OCI-LY1 (cell line): ENCODE results near the gene NUDT16.

Experiments used
- EZH2 ChIP-seq: fragments of 200-600 bp; sonication (generic), shearing (Covaris generic); IDR thresholded peaks from 2 replicates; pipeline ENCODE4 v1.8.0; 2017; ENCODE audit warnings: borderline replicate concordance, mixed run types, mild to moderate bottlenecking, antibody characterized with exemption, low read length, moderate library complexity, mixed read lengths
- TF ChIP-seq, protein P1 (sequence below): fragments of 200-600 bp; sonication (generic), shearing (Covaris generic); IDR thresholded peaks from 2 replicates; pipeline ENCODE4 v1.5.1; 2017; ENCODE audit warnings: mild to moderate bottlenecking, antibody characterized with exemption, low read length, moderate library complexity, mixed read lengths

DNA sequence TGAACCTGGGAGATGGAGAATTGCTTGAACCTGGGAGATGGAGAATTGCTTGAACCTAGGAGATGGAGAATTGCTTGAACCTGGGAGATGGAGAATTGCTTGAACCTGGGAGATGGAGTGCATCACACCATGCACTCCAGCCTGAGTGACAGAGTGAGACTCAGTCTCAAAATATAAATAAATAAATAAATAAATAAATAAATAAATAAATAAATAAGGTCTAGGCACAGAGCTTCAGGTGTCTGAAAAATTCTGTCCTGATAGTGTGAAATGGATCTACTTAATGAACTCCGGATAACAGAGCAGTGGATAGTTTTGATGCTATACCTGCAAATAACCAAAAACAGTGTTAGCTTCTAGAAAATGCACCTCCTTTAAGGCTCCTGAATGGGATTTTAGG, 24.3 kb upstream of the NUDT16 start:
- TF ChIP-seq, protein P1, sequence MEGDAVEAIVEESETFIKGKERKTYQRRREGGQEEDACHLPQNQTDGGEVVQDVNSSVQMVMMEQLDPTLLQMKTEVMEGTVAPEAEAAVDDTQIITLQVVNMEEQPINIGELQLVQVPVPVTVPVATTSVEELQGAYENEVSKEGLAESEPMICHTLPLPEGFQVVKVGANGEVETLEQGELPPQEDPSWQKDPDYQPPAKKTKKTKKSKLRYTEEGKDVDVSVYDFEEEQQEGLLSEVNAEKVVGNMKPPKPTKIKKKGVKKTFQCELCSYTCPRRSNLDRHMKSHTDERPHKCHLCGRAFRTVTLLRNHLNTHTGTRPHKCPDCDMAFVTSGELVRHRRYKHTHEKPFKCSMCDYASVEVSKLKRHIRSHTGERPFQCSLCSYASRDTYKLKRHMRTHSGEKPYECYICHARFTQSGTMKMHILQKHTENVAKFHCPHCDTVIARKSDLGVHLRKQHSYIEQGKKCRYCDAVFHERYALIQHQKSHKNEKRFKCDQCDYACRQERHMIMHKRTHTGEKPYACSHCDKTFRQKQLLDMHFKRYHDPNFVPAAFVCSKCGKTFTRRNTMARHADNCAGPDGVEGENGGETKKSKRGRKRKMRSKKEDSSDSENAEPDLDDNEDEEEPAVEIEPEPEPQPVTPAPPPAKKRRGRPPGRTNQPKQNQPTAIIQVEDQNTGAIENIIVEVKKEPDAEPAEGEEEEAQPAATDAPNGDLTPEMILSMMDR = no peak
- TF ChIP-seq EZH2 = no peak
